ENCODE data around the gene KRT222.

GRCh38 chr17:40679523-40679907, 14.5 kb upstream of the KRT222 start:
- TF ChIP-seq CTCF (IDR thresholded peaks at IDR 0.05; ENCODE audit: insufficient read depth, low read length), result no peak
- no peak for TF ChIP-seq POLR2AphosphoS5 (IDR thresholded peaks at IDR 0.05; ENCODE audit: low read depth)
- no peak for TF ChIP-seq REST (IDR thresholded peaks at IDR 0.05; ENCODE audit: insufficient replicate concordance, low read depth)
